ENCODE data around the gene JMJD6. TPM values are rescaled to one million over a fixed set of nuclear protein-coding genes. Genes with fewer than 3 reads are reported as not detected.
"Not testable (repeated sequence)": the region's sequence is repeated elsewhere in the genome, so short reads cannot be mapped to it uniquely, and the experiment has no call there.

The JMJD6 gene
- total RNA-seq, 3 donors from 2014 or later: 13.1 to 34.1 (median 25.6) TPM

GRCh38 chr17:76709951-76710862, 16.2 kb downstream of the JMJD6 start:
- Histone ChIP-seq H3K27ac (peak overlapping the region; percentile 83 to 94), H3K4me3 (peak overlapping the region; percentile 75 to 86 (median 77))
- DNase-seq (ENCODE audit: low spot score in 2 of 2); H3K9me3 ChIP-seq; H3K4me1 ChIP-seq; intact Hi-C loops (cut with DNase I; ENCODE audit: low total_unique reads); H3K36me3 ChIP-seq; H3K27me3 ChIP-seq: not testable (repeated sequence)
- peak in 1 of 3 donors; percentile 25 for TF ChIP-seq POLR2AphosphoS5 (IDR thresholded peaks at IDR 0.05)

GRCh38 chr17:76709077-76709950, 17.1 kb downstream of the JMJD6 start:
- Histone ChIP-seq H3K36me3 (no peaks in the 10 kb centered on the region), H3K27me3 (no peaks in the 10 kb centered on the region), H3K9me3 (no peaks in the 10 kb centered on the region), H3K4me1 (no peaks in the 10 kb centered on the region), H3K27ac (peak overlapping the region; percentile 83 to 94), H3K4me3 (peak overlapping the region; percentile 75 to 86 (median 77))
- TF ChIP-seq CTCF (IDR thresholded peaks at IDR 0.05) (no peak), POLR2AphosphoS5 (IDR thresholded peaks at IDR 0.05) (peak; percentile 33 to 67 (median 48)), POLR2A (IDR thresholded peaks at IDR 0.05) (no peak)
- intact Hi-C loops (cut with DNase I; ENCODE audit: low total_unique reads): no loop called here
- DNase-seq (ENCODE audit: low spot score in 2 of 2): peak in 1 of 2 donors; percentile 63

- peak overlapping the region; percentile 75 to 86 (median 77) for H3K4me3 ChIP-seq
- no peaks in the 10 kb centered on the region for H3K36me3 ChIP-seq
- intact Hi-C loops (cut with DNase I; ENCODE audit: low total_unique reads): no loop called here
- H3K9me3 ChIP-seq: no peaks in the 10 kb centered on the region
- TF ChIP-seq POLR2A (IDR thresholded peaks at IDR 0.05): no peak
- no peak for TF ChIP-seq POLR2AphosphoS5 (IDR thresholded peaks at IDR 0.05)
- TF ChIP-seq CTCF (IDR thresholded peaks at IDR 0.05): no peak
- no peaks in the 10 kb centered on the region for H3K27me3 ChIP-seq
- H3K4me1 ChIP-seq: no peaks in the 10 kb centered on the region
- DNase-seq (ENCODE audit: low spot score in 2 of 2): no peak
- H3K27ac ChIP-seq: peak overlapping the region; percentile 83 to 94
Observed at GRCh38 chr17:76707985-76708807, 18.2 kb downstream of the JMJD6 start.

- H3K27me3 ChIP-seq: no peaks in the 10 kb centered on the region
- peak overlapping the region in 1 of 2 donors; percentile 25 for H3K27ac ChIP-seq
- DNase-seq (ENCODE audit: low spot score in 2 of 2): no peak
- no peaks in the 10 kb centered on the region for H3K36me3 ChIP-seq
- H3K4me1 ChIP-seq: no peaks in the 10 kb centered on the region
- no peaks in the 10 kb centered on the region for H3K9me3 ChIP-seq
- no peak overlapping the region for H3K4me3 ChIP-seq
- TF ChIP-seq CTCF (IDR thresholded peaks at IDR 0.05): no peak
- TF ChIP-seq POLR2AphosphoS5 (IDR thresholded peaks at IDR 0.05): no peak
- TF ChIP-seq POLR2A (IDR thresholded peaks at IDR 0.05): no peak
- intact Hi-C loops (cut with DNase I; ENCODE audit: low total_unique reads): no loop called here
Observed at GRCh38 chr17:76706817-76707216, 19.6 kb downstream of the JMJD6 start.

- intact Hi-C loops (cut with DNase I; ENCODE audit: low total_unique reads): no loop called here
- H3K9me3 ChIP-seq: no peaks in the 10 kb centered on the region
- H3K4me1 ChIP-seq: no peaks in the 10 kb centered on the region
- H3K27ac ChIP-seq: no peak overlapping the region
- no peak for TF ChIP-seq CTCF (IDR thresholded peaks at IDR 0.05)
- no peak for TF ChIP-seq POLR2AphosphoS5 (IDR thresholded peaks at IDR 0.05)
- no peak for TF ChIP-seq POLR2A (IDR thresholded peaks at IDR 0.05)
- no peak for DNase-seq (ENCODE audit: low spot score in 2 of 2)
- H3K4me3 ChIP-seq: no peak overlapping the region
- H3K27me3 ChIP-seq: no peaks in the 10 kb centered on the region
- H3K36me3 ChIP-seq: no peaks in the 10 kb centered on the region
Observed at GRCh38 chr17:76704805-76705204, 21.6 kb downstream of the JMJD6 start.

All from breast epithelium (tissue), 4 donors.